HG02623 (cell line): ENCODE results near the gene NEU4.
"Not testable (repeated sequence)": the region's sequence is repeated elsewhere in the genome, so short reads cannot be mapped to it uniquely, and the experiment has no call there.

Experiments
- ATAC-seq: cut with Tn5 transposase; IDR thresholded peaks from one replicate; pipeline ENCODE4 v1.9.1; 2021; ENCODE audit warnings: moderate library complexity; ENCODE audit not compliant: unreplicated experiment

Gene NEU4

GRCh38 chr2:241823531-241824437, 14.8 kb downstream of the NEU4 start:
- ATAC-seq = not testable (repeated sequence)

GRCh38 chr2:241827394-241827793, 18.4 kb downstream of the NEU4 start:
- no peak for ATAC-seq

- no peak for ATAC-seq
Measured at GRCh38 chr2:241833101-241833663, 24.2 kb downstream of the NEU4 start.

GRCh38 chr2:241833756-241834526, 24.9 kb downstream of the NEU4 start:
- not testable (repeated sequence) for ATAC-seq

GRCh38 chr2:241834527-241835210, 25.7 kb downstream of the NEU4 start:
- no peak for ATAC-seq

GRCh38 chr2:241835611-241836010, 26.6 kb downstream of the NEU4 start:
- ATAC-seq = no peak

- no peak for ATAC-seq
Measured at GRCh38 chr2:241836292-241836691, 27.3 kb downstream of the NEU4 start.

- no peak for ATAC-seq
Measured at GRCh38 chr2:241837197-241837965, 28.4 kb downstream of the NEU4 start.

GRCh38 chr2:241841181-241842066, 32.4 kb downstream of the NEU4 start:
- ATAC-seq = no peak

GRCh38 chr2:241842067-241842415, 33.0 kb downstream of the NEU4 start:
- no peak for ATAC-seq

GRCh38 chr2:241842620-241843211, 33.7 kb downstream of the NEU4 start:
- ATAC-seq = no peak

GRCh38 chr2:241843321-241844065, 34.5 kb downstream of the NEU4 start:
- no peak for ATAC-seq

- no peak for ATAC-seq
Measured at GRCh38 chr2:241844066-241844728, 35.2 kb downstream of the NEU4 start.

- no peak for ATAC-seq
Measured at GRCh38 chr2:241844831-241845578, 36.0 kb downstream of the NEU4 start.

GRCh38 chr2:241846406-241846805, 37.4 kb downstream of the NEU4 start:
- no peak for ATAC-seq

- ATAC-seq = no peak
Measured at GRCh38 chr2:241848761-241849615, 40.0 kb downstream of the NEU4 start.
